Fibroblast of lung (primary cell): ENCODE data around the gene BTBD9. TPM values are rescaled to one million over a fixed set of nuclear protein-coding genes. Genes with fewer than 3 reads are reported as not detected.

Source experiments
- DNase-seq, 2 donors: peaks; one replicate each; pipeline versions ENCODE4 v3.0.0 to v3.0.0-alpha.2; 2010; ENCODE audit warnings: low read depth in 2 of 2
- H2AFZ ChIP-seq: 2 replicates; pipeline ENCODE4 v1.5.1; 2012; ENCODE audit warnings: low read length, control low read depth, inconsistent platforms
- H3K27ac ChIP-seq: 2 replicates; pipeline ENCODE4 v1.5.1; 2011; ENCODE audit warnings: low read length, control low read depth; ENCODE audit not compliant: insufficient read depth
- H3K27me3 ChIP-seq: 2 replicates; pipeline ENCODE4 v1.5.1; 2011; ENCODE audit warnings: mild to moderate bottlenecking, low read length; ENCODE audit not compliant: control insufficient read depth, insufficient read depth
- H3K36me3 ChIP-seq: 2 replicates; pipeline ENCODE4 v1.5.1; 2011; ENCODE audit warnings: low read length; ENCODE audit not compliant: control insufficient read depth, insufficient read depth
- H3K4me1 ChIP-seq: 2 replicates; pipeline ENCODE4 v1.5.1; 2011; ENCODE audit warnings: low read length; ENCODE audit not compliant: control insufficient read depth, insufficient read depth; ENCODE audit errors: extremely low read depth
- H3K4me2 ChIP-seq: 2 replicates; pipeline ENCODE4 v1.5.1; 2011; ENCODE audit warnings: low read length, control low read depth; ENCODE audit not compliant: insufficient read depth; ENCODE audit errors: extremely low read depth
- H3K4me3 ChIP-seq, 4 experiments: fragments of 200-600 bp in 1 of 4; sonication (generic) in 1 of 4; replicated peaks in 1 of 4; 2 replicates each; pipeline ENCODE4 v1.5.1; 2011 to 2016; ENCODE audit warnings: low read length in 4 of 4, low read depth in 3 of 4, mild to moderate bottlenecking in 3 of 4, control low read depth in 2 of 4, inconsistent platforms in 1 of 4, mixed read lengths in 1 of 4; ENCODE audit not compliant: insufficient read depth in 1 of 4; ENCODE audit errors: control extremely low read depth in 1 of 4
- H3K79me2 ChIP-seq: 2 replicates; pipeline ENCODE4 v1.5.1; 2012; ENCODE audit warnings: mild to moderate bottlenecking, low read length, inconsistent platforms; ENCODE audit not compliant: control insufficient read depth, insufficient read depth
- H3K9ac ChIP-seq: 2 replicates; pipeline ENCODE4 v1.5.1; 2011; ENCODE audit warnings: mild to moderate bottlenecking, low read length, control low read depth; ENCODE audit not compliant: insufficient read depth
- H3K9me3 ChIP-seq: 2 replicates; pipeline ENCODE4 v1.5.1; 2012; ENCODE audit warnings: low read depth, low read length; ENCODE audit not compliant: control insufficient read depth, insufficient read depth
- H4K20me1 ChIP-seq: 2 replicates; pipeline ENCODE4 v1.5.1; 2011; ENCODE audit warnings: low read length; ENCODE audit not compliant: control insufficient read depth, insufficient read depth; ENCODE audit errors: extremely low read depth
- CTCF ChIP-seq, 2 donors: IDR thresholded peaks in 1 of 2; conservative IDR thresholded peaks in 1 of 2; 1 replicate in 1 of 2; 2 replicates in 1 of 2; pipeline ENCODE4 v1.5.1; 2011 to 2012; ENCODE audit warnings: low read length in 2 of 2, control low read depth in 1 of 2, inconsistent platforms in 1 of 2, low read depth in 1 of 2, mild to moderate bottlenecking in 1 of 2
- EZH2 ChIP-seq: IDR thresholded peaks from 2 replicates; pipeline ENCODE4 v1.5.1; 2012; ENCODE audit warnings: low read length, control low read depth, mild to moderate bottlenecking; ENCODE audit errors: missing control alignments
- polyA plus RNA-seq, 2 donors: library from polyadenylated mRNA; depleted of rRNA in 1 of 2; stranded (reverse) in 1 of 2; unstranded in 1 of 2; fragments of >200 nt; gene quantifications; 2 replicates each; pipeline ENCODE4 v1.2.1, GENCODE V29; 2011 to 2012; ENCODE audit warnings: missing spikeins in 1 of 2
- total RNA-seq: library from RNA; depleted of rRNA; stranded (reverse); fragments of >200 nt; gene quantifications from 2 replicates; pipeline ENCODE4 v1.2.1, GENCODE V29; 2014

Gene BTBD9
- total and polyA plus RNA-seq, 2 donors (not counting 1 experiment from before 2014, with no cell fraction given), result 7.7 to 13.4 TPM

- no peaks in the 10 kb centered on the region for H3K79me2 ChIP-seq
- no peak overlapping the region for H2AFZ ChIP-seq
- no peaks in the 10 kb centered on the region for H3K9me3 ChIP-seq
- H3K4me3 ChIP-seq, result no peak overlapping the region
- no peaks in the 10 kb centered on the region for H4K20me1 ChIP-seq
- H3K36me3 ChIP-seq, result no peaks in the 10 kb centered on the region
- no peak for TF ChIP-seq EZH2
- H3K9ac ChIP-seq, result no peak overlapping the region
- no peak overlapping the region for H3K27ac ChIP-seq
- H3K4me2 ChIP-seq, result no peak overlapping the region
- peaks cover 23% of the 10 kb centered on the region for H3K4me1 ChIP-seq
- DNase-seq, result no peak
- no peaks in the 10 kb centered on the region for H3K27me3 ChIP-seq
Observed at GRCh38 chr6:38153076-38153797, 486.5 kb downstream of the BTBD9 start.

DNA sequence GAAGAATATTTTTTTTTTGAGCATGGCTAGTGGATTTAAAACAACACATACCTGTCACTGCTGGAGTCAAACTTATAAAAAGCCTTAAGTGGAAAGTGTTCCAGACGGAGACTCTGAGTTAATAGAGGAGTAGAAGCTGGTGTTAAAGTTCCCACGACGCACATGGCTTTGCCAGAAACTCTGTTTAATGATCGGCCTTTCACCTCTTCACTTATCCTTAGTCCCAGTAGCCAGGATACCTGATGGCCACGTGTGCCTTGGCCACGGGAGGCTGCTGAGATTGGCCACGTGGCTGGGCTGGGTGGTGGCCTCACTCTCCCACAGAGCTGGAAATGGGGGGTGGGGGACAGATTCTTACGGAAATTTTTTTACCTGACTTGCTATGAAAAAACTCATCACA, 487.1 kb downstream of the BTBD9 start:
- no peaks in the 10 kb centered on the region for H3K79me2 ChIP-seq
- no peak overlapping the region for H3K9ac ChIP-seq
- no peak for DNase-seq
- peaks cover 23% of the 10 kb centered on the region for H3K4me1 ChIP-seq
- no peak for TF ChIP-seq EZH2
- TF ChIP-seq CTCF (conservative IDR thresholded peaks at IDR 0.05 in 1 of 2, IDR thresholded peaks at IDR 0.05 in 1 of 2; ENCODE audit: low read depth in 1 of 2, low read length in 2 of 2), result no peak
- H2AFZ ChIP-seq, result no peak overlapping the region
- H3K4me2 ChIP-seq, result no peak overlapping the region
- no peaks in the 10 kb centered on the region for H3K27me3 ChIP-seq
- H4K20me1 ChIP-seq, result no peaks in the 10 kb centered on the region
- no peaks in the 10 kb centered on the region for H3K36me3 ChIP-seq
- H3K9me3 ChIP-seq, result no peaks in the 10 kb centered on the region
- no peak overlapping the region for H3K27ac ChIP-seq
- no peak overlapping the region for H3K4me3 ChIP-seq

DNA sequence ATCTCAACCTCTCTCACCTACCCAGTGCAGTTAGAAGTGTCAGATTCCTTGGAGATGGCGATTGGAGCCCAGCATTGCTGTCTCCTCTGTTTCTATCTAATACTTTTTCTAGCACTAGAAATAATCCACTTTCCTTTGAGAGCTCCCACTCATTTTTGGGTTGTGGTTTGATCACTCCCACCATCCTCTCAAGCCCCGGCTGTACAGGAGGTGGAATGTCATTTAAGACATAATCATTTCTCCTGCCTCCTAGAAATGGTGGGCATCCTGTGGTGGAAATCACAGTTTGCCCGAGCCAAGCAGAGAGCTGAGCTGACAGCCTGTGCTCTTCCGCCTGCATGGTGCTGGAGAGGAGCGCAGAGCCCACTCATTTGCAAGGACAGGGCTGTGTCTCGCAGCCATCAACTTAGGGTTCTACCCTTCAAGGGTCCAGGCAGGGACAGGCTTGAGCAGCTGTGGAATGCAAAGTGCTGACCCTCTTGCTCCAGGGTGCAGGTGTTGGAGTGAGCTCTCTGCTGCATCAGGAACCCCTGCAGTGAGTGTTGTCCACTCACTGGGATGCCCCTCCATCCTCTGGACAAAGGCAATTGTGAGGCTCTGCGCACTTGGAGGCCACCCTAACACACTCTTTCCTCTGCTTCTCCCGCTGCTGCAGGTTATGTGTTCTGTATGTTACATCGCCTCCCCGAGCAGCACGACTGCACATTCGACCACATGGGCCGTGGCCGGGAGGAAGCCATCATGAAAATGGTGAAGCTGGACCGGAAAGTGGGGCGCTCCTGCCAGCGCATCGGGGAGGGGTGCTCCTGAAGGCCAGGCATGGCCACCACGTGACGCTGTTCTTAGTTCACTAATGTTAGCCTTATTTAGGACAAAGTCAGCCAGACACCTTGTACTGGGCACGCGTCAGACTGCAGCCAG, 487.9 kb downstream of the BTBD9 start:
- TF ChIP-seq CTCF (conservative IDR thresholded peaks at IDR 0.05 in 1 of 2, IDR thresholded peaks at IDR 0.05 in 1 of 2; ENCODE audit: low read depth in 1 of 2, low read length in 2 of 2) (no peak), EZH2 (no peak)
- Histone ChIP-seq H3K4me3 (no peak overlapping the region), H3K79me2 (no peaks in the 10 kb centered on the region), H4K20me1 (no peaks in the 10 kb centered on the region), H3K4me1 (peaks cover 23% of the 10 kb centered on the region), H3K9me3 (no peaks in the 10 kb centered on the region), H2AFZ (no peak overlapping the region), H3K27ac (no peak overlapping the region), H3K9ac (no peak overlapping the region), H3K27me3 (no peaks in the 10 kb centered on the region), H3K4me2 (no peak overlapping the region), H3K36me3 (no peaks in the 10 kb centered on the region)
- no peak for DNase-seq
